ENCODE data around the gene C1QTNF8. TPM values are rescaled to one million over a fixed set of nuclear protein-coding genes. Genes with fewer than 3 reads are reported as not detected.

The C1QTNF8 gene
- total and polyA plus RNA-seq, 2 of the 13 experiments (the other 11 are each of a cell fraction or from before 2014, with no cell fraction given) = 0.09 TPM; not detected in 1

DNA sequence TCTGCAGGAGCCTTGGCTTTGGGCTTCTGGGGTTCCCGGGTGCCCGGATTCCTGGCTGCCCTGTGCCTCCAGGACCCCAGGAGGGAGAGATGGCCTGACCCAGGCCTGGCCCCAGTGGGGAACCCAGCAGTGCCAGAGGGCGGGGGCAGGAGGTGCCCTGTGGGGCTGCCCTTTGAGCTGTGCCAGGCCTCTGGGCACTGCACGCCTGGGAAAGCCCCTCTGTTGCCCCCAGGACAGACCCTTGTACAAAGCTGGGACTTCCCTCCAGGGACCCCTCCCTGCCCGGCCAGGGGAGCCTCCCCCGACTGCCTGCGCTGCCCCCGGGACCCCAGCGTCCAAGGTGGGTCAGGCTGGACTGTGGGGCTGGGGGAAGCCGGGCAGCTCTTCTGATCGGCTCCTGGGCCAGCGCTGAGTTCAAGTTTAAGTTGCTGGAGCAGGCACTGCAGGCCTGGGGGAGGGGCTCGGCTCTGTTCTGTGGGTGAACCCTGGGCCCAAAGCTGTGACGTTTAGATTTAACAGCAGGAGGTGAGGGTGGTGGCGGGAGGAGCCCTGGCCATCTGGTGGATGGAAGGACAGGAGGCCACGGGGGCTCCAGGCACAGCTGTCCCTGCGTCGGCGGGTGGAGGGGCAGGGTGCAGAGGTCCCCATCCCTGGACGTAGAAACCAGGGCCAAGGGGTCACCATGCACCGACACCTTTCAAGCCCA lies 27.6 kb upstream of the C1QTNF8 start:
- ChIA-PET CTCF (ENCODE audit: low intra/inter-chr PET ratio, low total read pairs) (no interaction called here), POLR2A (no interaction called here)
- no peak overlapping the region for H3K9ac ChIP-seq (ENCODE audit: insufficient read depth, low read depth, low read length)
- no peaks in the 10 kb centered on the region for H3K36me3 ChIP-seq (replicated peaks in 1 of 2; ENCODE audit: control insufficient read depth in 1 of 2, insufficient read depth in 2 of 2, low read length in 2 of 2)
- no peak overlapping the region for H2AFZ ChIP-seq (ENCODE audit: low read length)
- H3K4me1 ChIP-seq (ENCODE audit: insufficient read depth, low read length) = no peaks in the 10 kb centered on the region
- no peaks in the 10 kb centered on the region for H3K79me2 ChIP-seq (ENCODE audit: insufficient read depth, low read length)
- intact Hi-C loops (cut with micrococcal nuclease; ENCODE audit: unreplicated experiment) = no loop called here
- no TSS peak for BruUV-seq (replicated peaks)
- H3K9me3 ChIP-seq (ENCODE audit: low read length) = no peaks in the 10 kb centered on the region
- FAIRE-seq (no peak), ATAC-seq (no peak), DNase-seq (ENCODE audit: low spot score) (no peak)
- H3K4me2 ChIP-seq (ENCODE audit: low read depth, low read length) = no peak overlapping the region
- H3K27ac ChIP-seq (ENCODE audit: extremely low read length, insufficient read depth, low read length) = no peak overlapping the region
- H3K4me3 ChIP-seq (replicated peaks in 1 of 3; ENCODE audit: insufficient read depth in 1 of 3, low read depth in 2 of 3, low read length in 3 of 3) = no peak overlapping the region
- WGBS (ENCODE audit: low lambda C conversion rate) = no CpG with 5 or more reads among the region's 21 CpGs
- in situ Hi-C loops (cut with HindIII; ENCODE audit: extremely low pct_ligation_motif_present, low pct_unique_long_range_greater_than_20kb) = no loop called here
- 0 out of 2 replicates have a peak, but pooled peaks cover 3% of the 10 kb centered on the region for H4K20me1 ChIP-seq (ENCODE audit: insufficient read depth, low read length)
- peaks cover 28 to 93% of the 10 kb centered on the region in 2 experiments; a peak in 4 of 5 replicates for H3K27me3 ChIP-seq (ENCODE audit: control insufficient read depth in 1 of 2, insufficient read depth in 2 of 2, low read length in 2 of 2)
- TF ChIP-seq ATF2 (CRISPR knock-in tag; IDR thresholded peaks at IDR 0.05) (no peak), RBFOX2 (IDR thresholded peaks at IDR 0.05; ENCODE audit: low read depth, low read length) (no peak), ZBTB26 (CRISPR knock-in tag; IDR thresholded peaks at IDR 0.05; ENCODE audit: borderline replicate concordance) (no peak), STAT6 (CRISPR knock-in tag; IDR thresholded peaks at IDR 0.05; ENCODE audit: borderline replicate concordance) (no peak), NRL (CRISPR knock-in tag; IDR thresholded peaks at IDR 0.05; ENCODE audit: borderline replicate concordance) (no peak), ZBTB10 (CRISPR knock-in tag; IDR thresholded peaks at IDR 0.05; ENCODE audit: borderline replicate concordance) (no peak), HNRNPH1 (optimal IDR thresholded peaks at IDR 0.05; ENCODE audit: low read depth, low read length) (no peak), FLYWCH1 (CRISPR knock-in tag; IDR thresholded peaks at IDR 0.05) (no peak), MIER3 (CRISPR knock-in tag; IDR thresholded peaks at IDR 0.05; ENCODE audit: borderline replicate concordance) (no peak), HHEX (CRISPR knock-in tag; IDR thresholded peaks at IDR 0.05) (no peak), NFE2L1 (CRISPR knock-in tag; IDR thresholded peaks at IDR 0.05; ENCODE audit: borderline replicate concordance) (no peak), YEATS4 (CRISPR knock-in tag; IDR thresholded peaks at IDR 0.05; ENCODE audit: borderline replicate concordance) (no peak)
- TF ChIP-seq, protein P1, sequence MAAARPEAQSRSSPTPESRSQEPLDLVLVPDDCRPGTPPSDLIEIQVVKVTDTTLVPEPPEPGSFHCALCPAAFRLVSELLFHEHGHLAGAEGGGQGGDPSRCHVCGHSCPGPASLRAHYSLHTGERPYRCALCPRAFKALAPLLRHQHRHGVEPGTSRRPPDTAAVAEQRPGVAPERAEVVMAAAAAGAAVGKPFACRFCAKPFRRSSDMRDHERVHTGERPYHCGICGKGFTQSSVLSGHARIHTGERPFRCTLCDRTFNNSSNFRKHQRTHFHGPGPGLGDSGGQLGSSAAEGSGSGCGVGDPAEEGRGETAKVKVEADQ (CRISPR knock-in tag; IDR thresholded peaks at IDR 0.05; ENCODE audit: borderline replicate concordance) = no peak
- TF ChIP-seq, protein P2, sequence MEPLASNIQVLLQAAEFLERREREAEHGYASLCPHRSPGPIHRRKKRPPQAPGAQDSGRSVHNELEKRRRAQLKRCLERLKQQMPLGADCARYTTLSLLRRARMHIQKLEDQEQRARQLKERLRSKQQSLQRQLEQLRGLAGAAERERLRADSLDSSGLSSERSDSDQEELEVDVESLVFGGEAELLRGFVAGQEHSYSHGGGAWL (CRISPR knock-in tag; IDR thresholded peaks at IDR 0.05) = no peak
